Osteoblast (primary cell): Measurements from ENCODE around the gene DBI. TPM values are rescaled to one million over a fixed set of nuclear protein-coding genes. Genes with fewer than 3 reads are reported as not detected.

Experiments
- DNase-seq: peaks from one replicate; pipeline ENCODE4 v3.0.0; 2011; ENCODE audit warnings: low spot score, mixed read lengths; ENCODE audit not compliant: insufficient read length; ENCODE audit errors: missing footprints
- H2AFZ ChIP-seq: 2 replicates; pipeline ENCODE4 v1.6.0; 2011; ENCODE audit warnings: mild to moderate bottlenecking, low read length
- H3K27ac ChIP-seq: 2 replicates; pipeline ENCODE4 v1.5.1; 2011; ENCODE audit warnings: mild to moderate bottlenecking, low read depth, low read length, moderate library complexity
- H3K27me3 ChIP-seq: 2 replicates; pipeline ENCODE4 v1.6.0; 2012; ENCODE audit warnings: mild to moderate bottlenecking, control low read depth, inconsistent platforms, low read length, moderate library complexity; ENCODE audit not compliant: insufficient read depth
- H3K36me3 ChIP-seq: 2 replicates; pipeline ENCODE4 v1.5.1; 2011; ENCODE audit warnings: mild to moderate bottlenecking, low read length, control low read depth, moderate library complexity; ENCODE audit not compliant: insufficient read depth
- H3K4me1 ChIP-seq: 2 replicates; pipeline ENCODE4 v1.5.1; 2011; ENCODE audit warnings: mild to moderate bottlenecking, low read length, control low read depth, moderate library complexity; ENCODE audit not compliant: insufficient read depth
- H3K4me2 ChIP-seq: 2 replicates; pipeline ENCODE4 v1.6.0; 2011; ENCODE audit warnings: mild to moderate bottlenecking, low read length; ENCODE audit not compliant: insufficient read depth
- H3K4me3 ChIP-seq: fragments of 200-600 bp; sonication (generic); 3 replicates; pipeline ENCODE4 v1.5.1; 2012; ENCODE audit warnings: mild to moderate bottlenecking, low read length, inconsistent platforms; ENCODE audit not compliant: insufficient read depth
- H3K79me2 ChIP-seq: 2 replicates; pipeline ENCODE4 v1.6.0; 2012; ENCODE audit warnings: mild to moderate bottlenecking, low read length, control low read depth, inconsistent platforms; ENCODE audit not compliant: insufficient read depth
- H3K9me3 ChIP-seq: 2 replicates; pipeline ENCODE4 v1.5.1; 2011; ENCODE audit warnings: low read depth, low read length, control low read depth
- H4K20me1 ChIP-seq: 2 replicates; pipeline ENCODE4 v1.6.0; 2012; ENCODE audit warnings: mild to moderate bottlenecking, low read length, control low read depth; ENCODE audit not compliant: insufficient read depth
- CTCF ChIP-seq: IDR thresholded peaks from 2 replicates; pipeline ENCODE4 v1.5.1; 2011; ENCODE audit warnings: mild to moderate bottlenecking, low read depth, low read length, moderate library complexity; ENCODE audit errors: extremely low read depth
- total RNA-seq: library from RNA; depleted of rRNA; stranded (reverse); fragments of >200 nt; gene quantifications from 2 replicates; pipeline ENCODE4 v1.2.3, GENCODE V29; 2012

Gene DBI
- total RNA-seq, 1 donor = 65.1 TPM

GRCh38 chr2:119366161-119366648, 572 bp upstream of the DBI start:
- Histone ChIP-seq H3K79me2 (peaks cover 53% of the 10 kb centered on the region), H4K20me1 (peaks cover 20% of the 10 kb centered on the region), H3K4me3 (peak overlapping the region; percentile 99), H3K36me3 (peaks cover 29% of the 10 kb centered on the region), H3K9me3 (no peaks in the 10 kb centered on the region), H3K27me3 (no peaks in the 10 kb centered on the region), H3K4me2 (peak overlapping the region; percentile 100), H2AFZ (peak overlapping the region; percentile 100), H3K4me1 (peaks cover 17% of the 10 kb centered on the region), H3K27ac (peak overlapping the region; percentile 85)
- DNase-seq = peak; percentile 80
- TF ChIP-seq CTCF = no peak

GRCh38 chr2:119367472-119368099, 809 bp downstream of the DBI start:
- DNase-seq = peak; percentile 90
- no peak for TF ChIP-seq CTCF

GRCh38 chr2:119369845-119370244, 3.1 kb downstream of the DBI start:
- Histone ChIP-seq H3K9me3 (no peaks in the 10 kb centered on the region), H3K79me2 (peaks cover 43% of the 10 kb centered on the region), H3K36me3 (peaks cover 53% of the 10 kb centered on the region)

More at GRCh38 chr2:119367472-119368099, 809 bp downstream of the DBI start:
- peaks cover 43% of the 10 kb centered on the region for H3K36me3 ChIP-seq
- peaks cover 53% of the 10 kb centered on the region for H3K79me2 ChIP-seq
- H3K4me1 ChIP-seq = peaks cover 17% of the 10 kb centered on the region
- no peaks in the 10 kb centered on the region for H3K9me3 ChIP-seq
- H3K4me2 ChIP-seq = peak overlapping the region; percentile 100
- peaks cover 20% of the 10 kb centered on the region for H4K20me1 ChIP-seq
- H3K27me3 ChIP-seq = no peaks in the 10 kb centered on the region
- H2AFZ ChIP-seq = peak overlapping the region; percentile 100
- peak overlapping the region; percentile 99 for H3K4me3 ChIP-seq
- peak overlapping the region; percentile 57 for H3K27ac ChIP-seq

More at GRCh38 chr2:119369845-119370244, 3.1 kb downstream of the DBI start:
- DNase-seq = no peak
- no peaks in the 10 kb centered on the region for H3K27me3 ChIP-seq
- H3K4me2 ChIP-seq = no peak overlapping the region
- peaks cover 17% of the 10 kb centered on the region for H3K4me1 ChIP-seq
- H4K20me1 ChIP-seq = peaks cover 20% of the 10 kb centered on the region
- TF ChIP-seq CTCF = no peak
- no peak overlapping the region for H2AFZ ChIP-seq
- H3K27ac ChIP-seq = no peak overlapping the region
- no peak overlapping the region for H3K4me3 ChIP-seq
